ENCODE data around the gene OVCA2.

OVCA2 gene

GRCh38 chr17:2017274-2017941 lies 24.4 kb upstream of the OVCA2 start:
- no peak overlapping the region for H3K4me3 ChIP-seq (ENCODE audit: low read depth in 1 of 2, low read length in 2 of 2)
- H3K27me3 ChIP-seq (ENCODE audit: insufficient read depth, low read length, poor library complexity), result peaks cover 34% of the 10 kb centered on the region
- no peaks in the 10 kb centered on the region for H3K36me3 ChIP-seq (ENCODE audit: insufficient read depth, low read length)
- TF ChIP-seq CTCF (IDR thresholded peaks at IDR 0.05; ENCODE audit: borderline replicate concordance, extremely low read depth, low read length, poor library complexity, severe bottlenecking) (no peak), EZH2 (IDR thresholded peaks at IDR 0.05; ENCODE audit: borderline replicate concordance, low read depth, low read length, severe bottlenecking) (no peak)
- no peak overlapping the region for H2AFZ ChIP-seq (ENCODE audit: low read depth, low read length)
- H3K4me1 ChIP-seq (ENCODE audit: insufficient read depth, low read length), result no peaks in the 10 kb centered on the region
- no peak overlapping the region for H3K9ac ChIP-seq (ENCODE audit: low read depth, low read length)
- no peaks in the 10 kb centered on the region for H3K79me2 ChIP-seq (ENCODE audit: insufficient read depth, low read length)
- H4K20me1 ChIP-seq (ENCODE audit: insufficient read depth, low read length), result no peaks in the 10 kb centered on the region; the same call in 1 of the 2 replicates
- ATAC-seq (ENCODE audit: insufficient read depth, low read depth) (no peak), DNase-seq (no peak)
- no peaks in the 10 kb centered on the region for H3K9me3 ChIP-seq (ENCODE audit: insufficient read depth, low read length, severe bottlenecking)
- H3K27ac ChIP-seq (ENCODE audit: low read length), result no peak overlapping the region
- no peak overlapping the region for H3K4me2 ChIP-seq (ENCODE audit: insufficient read depth, low read length)

DNA sequence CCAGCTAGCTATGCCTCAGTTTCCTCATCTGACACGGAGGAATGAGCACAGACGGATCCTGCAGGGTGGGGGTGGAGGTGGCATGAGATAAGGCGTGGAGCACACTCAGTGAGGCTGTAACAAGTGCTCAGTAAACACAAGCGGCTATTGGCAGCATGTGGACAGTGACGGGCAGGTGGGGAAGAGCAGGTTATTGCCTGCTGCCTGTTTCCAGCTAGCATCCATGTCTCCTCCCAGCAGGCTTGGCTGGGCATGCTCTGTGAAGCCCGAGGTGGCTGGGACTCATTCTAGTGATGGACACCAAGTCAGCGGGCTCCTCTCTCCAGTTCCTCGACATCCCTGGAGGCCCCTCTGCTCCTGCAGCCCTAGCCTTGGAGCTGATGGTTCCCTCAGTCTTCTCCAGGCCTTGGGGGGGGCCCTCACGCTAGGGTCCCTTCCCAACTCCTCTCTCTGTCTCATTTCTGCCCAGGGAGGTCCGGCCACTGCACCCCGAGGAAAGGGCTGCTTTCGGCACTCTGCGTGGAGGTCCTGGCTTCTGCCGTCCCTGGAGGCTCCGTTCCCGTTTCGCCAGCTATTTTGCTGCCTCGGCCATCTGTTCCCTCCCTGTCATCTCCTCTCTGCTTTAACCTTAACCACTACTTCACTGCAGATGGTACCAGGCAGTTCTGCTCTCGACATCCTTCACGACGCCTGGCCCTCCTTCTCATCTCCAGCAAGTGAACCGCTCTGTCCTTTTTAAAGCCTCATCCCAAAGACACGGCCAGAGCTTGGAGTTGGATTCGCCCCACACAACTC lies 22.9 kb upstream of the OVCA2 start:
- Histone ChIP-seq H3K4me3 (ENCODE audit: low read depth in 1 of 2, low read length in 2 of 2) (no peak overlapping the region), H3K79me2 (ENCODE audit: insufficient read depth, low read length) (no peaks in the 10 kb centered on the region), H3K4me1 (ENCODE audit: insufficient read depth, low read length) (no peaks in the 10 kb centered on the region), H3K9ac (ENCODE audit: low read depth, low read length) (no peak overlapping the region), H3K27me3 (ENCODE audit: insufficient read depth, low read length, poor library complexity) (peaks cover 38% of the 10 kb centered on the region), H3K36me3 (ENCODE audit: insufficient read depth, low read length) (no peaks in the 10 kb centered on the region), H2AFZ (ENCODE audit: low read depth, low read length) (no peak overlapping the region), H4K20me1 (ENCODE audit: insufficient read depth, low read length) (no peaks in the 10 kb centered on the region; the same call in 1 of the 2 replicates), H3K9me3 (ENCODE audit: insufficient read depth, low read length, severe bottlenecking) (no peaks in the 10 kb centered on the region), H3K27ac (ENCODE audit: low read length) (no peak overlapping the region), H3K4me2 (ENCODE audit: insufficient read depth, low read length) (no peak overlapping the region)
- ATAC-seq (ENCODE audit: insufficient read depth, low read depth), result no peak
- TF ChIP-seq CTCF (IDR thresholded peaks at IDR 0.05; ENCODE audit: borderline replicate concordance, extremely low read depth, low read length, poor library complexity, severe bottlenecking), result no peak
- no peak for TF ChIP-seq EZH2 (IDR thresholded peaks at IDR 0.05; ENCODE audit: borderline replicate concordance, low read depth, low read length, severe bottlenecking)
- no peak for DNase-seq

DNA sequence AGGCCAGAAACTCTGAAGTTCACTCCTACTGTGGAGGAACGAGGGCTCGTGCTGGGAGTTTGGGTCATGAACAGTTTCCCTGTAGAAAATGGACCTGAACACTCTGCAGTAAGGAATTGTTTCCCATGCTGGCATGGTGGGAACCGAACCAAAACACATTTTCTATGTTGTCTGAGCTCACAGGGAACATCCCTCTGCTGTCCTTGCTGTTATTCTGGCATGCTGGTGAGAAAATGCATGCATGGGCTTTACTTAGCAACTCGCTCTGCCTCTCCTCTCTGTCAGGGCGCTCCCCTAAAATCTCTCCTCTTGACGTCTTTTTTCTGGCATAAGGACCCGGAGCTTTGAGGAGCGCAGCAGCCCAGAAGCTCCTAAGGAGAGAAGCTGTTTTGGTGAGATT lies 22.1 kb upstream of the OVCA2 start:
- Histone ChIP-seq H3K27ac (ENCODE audit: low read length) (no peak overlapping the region), H2AFZ (ENCODE audit: low read depth, low read length) (no peak overlapping the region), H3K27me3 (ENCODE audit: insufficient read depth, low read length, poor library complexity) (peaks cover 46% of the 10 kb centered on the region), H3K9ac (ENCODE audit: low read depth, low read length) (no peak overlapping the region), H3K4me3 (ENCODE audit: low read depth in 1 of 2, low read length in 2 of 2) (no peak overlapping the region), H3K4me2 (ENCODE audit: insufficient read depth, low read length) (no peak overlapping the region), H3K36me3 (ENCODE audit: insufficient read depth, low read length) (no peaks in the 10 kb centered on the region), H3K4me1 (ENCODE audit: insufficient read depth, low read length) (peaks cover 5% of the 10 kb centered on the region), H3K79me2 (ENCODE audit: insufficient read depth, low read length) (no peaks in the 10 kb centered on the region), H4K20me1 (ENCODE audit: insufficient read depth, low read length) (no peaks in the 10 kb centered on the region; the same call in 1 of the 2 replicates), H3K9me3 (ENCODE audit: insufficient read depth, low read length, severe bottlenecking) (no peaks in the 10 kb centered on the region)
- ATAC-seq (ENCODE audit: insufficient read depth, low read depth), result no peak
- no peak for DNase-seq
- TF ChIP-seq CTCF (IDR thresholded peaks at IDR 0.05; ENCODE audit: borderline replicate concordance, extremely low read depth, low read length, poor library complexity, severe bottlenecking), result no peak
- no peak for TF ChIP-seq EZH2 (IDR thresholded peaks at IDR 0.05; ENCODE audit: borderline replicate concordance, low read depth, low read length, severe bottlenecking)

Data from DND-41 (cell line).